ENCODE results near the gene SNX20.

- no peak for TF ChIP-seq CTCF (IDR thresholded peaks at IDR 0.05; ENCODE audit: extremely low read depth in 1 of 2, insufficient read depth in 1 of 2, low read depth in 1 of 2, low read length in 2 of 2)
- no peak for TF ChIP-seq FOS (IDR thresholded peaks at IDR 0.05; ENCODE audit: borderline replicate concordance, insufficient read depth, low read length)
- no peak for TF ChIP-seq POLR2A (IDR thresholded peaks at IDR 0.05; ENCODE audit: low read depth, low read length)
- TF ChIP-seq, protein P1, sequence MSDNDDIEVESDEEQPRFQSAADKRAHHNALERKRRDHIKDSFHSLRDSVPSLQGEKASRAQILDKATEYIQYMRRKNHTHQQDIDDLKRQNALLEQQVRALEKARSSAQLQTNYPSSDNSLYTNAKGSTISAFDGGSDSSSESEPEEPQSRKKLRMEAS (IDR thresholded peaks at IDR 0.05; ENCODE audit: insufficient read depth, insufficient read length): no peak
- TF ChIP-seq EZH2 (IDR thresholded peaks at IDR 0.05; ENCODE audit: borderline replicate concordance, low read depth, low read length, severe bottlenecking): no peak
- TF ChIP-seq POLR2AphosphoS5 (IDR thresholded peaks at IDR 0.05; ENCODE audit: insufficient read depth, low read depth, low read length): no peak
- no peak for TF ChIP-seq GATA2 (IDR thresholded peaks at IDR 0.05; ENCODE audit: insufficient read depth, insufficient read length, low read depth, low read length)
- no peak for TF ChIP-seq MYC (IDR thresholded peaks at IDR 0.05; ENCODE audit: low read depth, low read length)
Observed at GRCh38 chr16:50711862-50712559, 30.9 kb upstream of the SNX20 start.
